A673 (cell line): ENCODE data around the gene FLT1.

Source experiments
- CTCF ChIP-seq: fragments of 300-800, 200-600 bp; sonication (generic); conservative IDR thresholded peaks from 2 replicates; pipeline ENCODE4 v1.5.1; 2017; ENCODE audit warnings: low read depth, mild to moderate bottlenecking, antibody characterized with exemption, low read length, moderate library complexity, mixed read lengths
- EZH2 ChIP-seq: fragments of 200-600 bp; sonication (generic); IDR thresholded peaks from 2 replicates; pipeline ENCODE4 v1.6.1; 2017; ENCODE audit warnings: borderline replicate concordance, low read depth, mild to moderate bottlenecking, mixed read lengths, antibody characterized with exemption, low read length; ENCODE audit not compliant: poor library complexity, severe bottlenecking

DNA sequence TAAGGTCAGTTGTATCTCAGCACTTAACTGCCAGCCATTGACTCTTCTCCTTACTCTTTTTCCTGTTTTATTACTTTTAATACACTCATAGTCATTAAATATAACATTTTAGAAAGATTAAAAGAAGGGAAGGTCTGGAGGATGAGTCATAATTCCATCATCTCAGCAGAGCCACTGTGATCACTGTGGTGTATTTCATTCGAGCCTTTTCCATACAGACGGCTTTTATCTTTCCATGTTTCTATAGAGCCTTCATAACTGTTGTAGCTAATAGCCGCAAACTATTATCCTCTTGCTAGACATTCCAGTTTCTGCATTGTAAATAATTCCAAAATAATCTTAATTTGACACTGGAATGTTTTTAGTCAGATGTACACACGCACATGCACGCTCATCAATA is 4.7 kb upstream of the FLT1 start:
- TF ChIP-seq CTCF (no peak), EZH2 (no peak)
